ENCODE measurements around the gene RSF1.
"Not testable (repeated sequence)": the region's sequence is repeated elsewhere in the genome, so short reads cannot be mapped to it uniquely, and the experiment has no call there.

Gene RSF1, protein sequence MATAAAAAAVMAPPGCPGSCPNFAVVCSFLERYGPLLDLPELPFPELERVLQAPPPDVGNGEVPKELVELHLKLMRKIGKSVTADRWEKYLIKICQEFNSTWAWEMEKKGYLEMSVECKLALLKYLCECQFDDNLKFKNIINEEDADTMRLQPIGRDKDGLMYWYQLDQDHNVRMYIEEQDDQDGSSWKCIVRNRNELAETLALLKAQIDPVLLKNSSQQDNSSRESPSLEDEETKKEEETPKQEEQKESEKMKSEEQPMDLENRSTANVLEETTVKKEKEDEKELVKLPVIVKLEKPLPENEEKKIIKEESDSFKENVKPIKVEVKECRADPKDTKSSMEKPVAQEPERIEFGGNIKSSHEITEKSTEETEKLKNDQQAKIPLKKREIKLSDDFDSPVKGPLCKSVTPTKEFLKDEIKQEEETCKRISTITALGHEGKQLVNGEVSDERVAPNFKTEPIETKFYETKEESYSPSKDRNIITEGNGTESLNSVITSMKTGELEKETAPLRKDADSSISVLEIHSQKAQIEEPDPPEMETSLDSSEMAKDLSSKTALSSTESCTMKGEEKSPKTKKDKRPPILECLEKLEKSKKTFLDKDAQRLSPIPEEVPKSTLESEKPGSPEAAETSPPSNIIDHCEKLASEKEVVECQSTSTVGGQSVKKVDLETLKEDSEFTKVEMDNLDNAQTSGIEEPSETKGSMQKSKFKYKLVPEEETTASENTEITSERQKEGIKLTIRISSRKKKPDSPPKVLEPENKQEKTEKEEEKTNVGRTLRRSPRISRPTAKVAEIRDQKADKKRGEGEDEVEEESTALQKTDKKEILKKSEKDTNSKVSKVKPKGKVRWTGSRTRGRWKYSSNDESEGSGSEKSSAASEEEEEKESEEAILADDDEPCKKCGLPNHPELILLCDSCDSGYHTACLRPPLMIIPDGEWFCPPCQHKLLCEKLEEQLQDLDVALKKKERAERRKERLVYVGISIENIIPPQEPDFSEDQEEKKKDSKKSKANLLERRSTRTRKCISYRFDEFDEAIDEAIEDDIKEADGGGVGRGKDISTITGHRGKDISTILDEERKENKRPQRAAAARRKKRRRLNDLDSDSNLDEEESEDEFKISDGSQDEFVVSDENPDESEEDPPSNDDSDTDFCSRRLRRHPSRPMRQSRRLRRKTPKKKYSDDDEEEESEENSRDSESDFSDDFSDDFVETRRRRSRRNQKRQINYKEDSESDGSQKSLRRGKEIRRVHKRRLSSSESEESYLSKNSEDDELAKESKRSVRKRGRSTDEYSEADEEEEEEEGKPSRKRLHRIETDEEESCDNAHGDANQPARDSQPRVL (N-terminal part only)

DNA sequence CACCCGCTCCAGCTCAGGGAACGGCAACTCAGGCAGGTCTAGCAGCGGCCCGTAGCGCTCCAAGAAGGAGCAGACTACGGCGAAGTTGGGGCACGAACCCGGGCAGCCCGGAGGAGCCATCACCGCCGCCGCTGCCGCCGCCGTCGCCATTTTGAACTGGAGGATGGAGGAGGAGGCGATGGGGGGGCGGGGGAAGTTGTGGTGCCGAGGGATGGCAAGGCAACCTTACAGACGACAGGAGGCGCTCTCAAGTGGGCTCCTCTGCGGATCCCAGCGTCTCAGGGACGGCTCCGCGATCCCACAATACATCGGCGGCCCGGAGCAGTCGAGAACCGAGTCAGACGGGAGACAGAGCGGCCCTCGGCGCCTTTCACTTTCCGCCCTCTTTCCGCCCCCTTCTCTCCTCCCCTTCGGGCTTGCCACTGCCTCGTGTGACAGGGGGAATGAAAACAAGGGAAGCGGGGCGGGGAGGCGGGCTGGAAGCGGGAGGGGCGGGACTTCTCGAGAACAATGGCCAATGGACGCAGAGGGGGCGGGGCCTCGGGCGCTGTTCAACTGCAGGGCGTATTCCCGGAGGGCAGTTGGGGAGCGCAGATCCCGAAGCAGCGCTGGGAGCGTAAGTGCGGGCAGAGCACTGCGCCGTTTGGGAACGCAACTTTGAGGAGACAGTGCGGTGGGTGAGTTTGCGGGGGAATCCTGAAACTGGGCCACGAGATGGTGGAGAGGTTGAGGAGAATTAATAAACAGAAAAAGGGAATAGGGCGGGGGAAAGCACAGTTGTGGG, at the start of gene RSF1, which contains the start of gene AAMDC:
TSS of gene RSF1 (minus strand) at position 158 of the 784 bp plus-strand sequence. CDS start at position 150, 8 bp downstream.
TSS of gene AAMDC (plus strand) at position 580 of the 784 bp plus-strand sequence. CDS start 21,353 bp downstream, outside the sequence.
- DNase-seq: peak; percentile 97

DNA sequence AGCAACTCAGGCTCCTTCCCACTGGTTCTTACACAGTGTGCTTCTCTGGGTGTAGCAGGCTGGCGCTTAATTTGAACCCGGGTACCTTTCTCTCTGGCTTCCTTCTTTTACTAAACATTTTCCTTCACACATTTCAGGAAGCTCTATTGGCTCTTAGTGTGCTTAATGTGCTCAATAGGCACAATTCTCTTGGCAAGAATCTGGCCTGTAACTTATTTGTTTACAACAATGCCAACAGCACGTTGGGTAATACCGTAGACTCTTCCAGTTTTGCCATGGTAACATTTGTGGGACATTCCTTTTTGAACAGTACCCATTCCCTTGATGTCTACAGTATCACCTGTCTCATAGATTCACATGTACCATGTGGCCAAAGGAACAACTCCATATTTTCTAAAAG, 48.2 kb upstream of the RSF1 start:
- no peak for DNase-seq

DNA sequence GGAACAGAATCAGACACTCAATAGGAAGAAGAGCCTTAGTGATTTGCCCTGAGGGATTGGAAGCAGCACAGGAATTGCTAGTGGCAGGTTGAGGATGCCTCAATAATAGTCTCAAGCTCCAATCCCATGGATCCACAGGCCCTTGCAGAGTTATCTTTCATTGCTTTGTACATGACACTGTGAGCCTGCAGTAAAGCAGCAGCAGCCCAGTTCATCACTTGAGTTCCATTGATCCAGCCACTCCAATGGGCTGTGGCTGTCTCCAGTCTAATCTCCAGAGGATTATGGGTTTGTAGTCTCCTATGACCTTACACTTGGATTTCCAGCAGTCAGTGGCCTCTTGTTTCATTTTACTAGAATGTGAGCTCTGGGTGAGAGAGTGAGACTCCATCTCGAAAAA, 45.8 kb upstream of the RSF1 start:
- DNase-seq: no peak

DNA sequence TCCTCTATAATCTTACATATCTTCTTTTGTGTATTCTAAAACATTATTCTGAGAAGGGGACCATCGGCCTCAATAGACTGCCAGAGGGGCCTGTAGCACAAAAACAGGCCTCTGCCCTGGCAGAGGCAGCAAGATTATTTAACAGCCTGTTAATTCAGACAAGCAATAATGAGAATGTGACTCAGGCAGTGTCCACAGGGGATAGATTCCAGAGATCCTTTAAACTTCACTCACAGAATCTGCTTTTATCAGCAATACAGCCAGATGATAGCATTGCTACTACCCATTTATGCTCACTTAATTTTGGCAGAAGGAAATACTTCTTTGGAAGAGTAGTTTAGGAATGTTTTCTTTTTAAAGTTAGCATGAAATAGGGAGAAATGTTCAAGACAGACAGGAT, 45.3 kb upstream of the RSF1 start:
- no peak for DNase-seq

DNA sequence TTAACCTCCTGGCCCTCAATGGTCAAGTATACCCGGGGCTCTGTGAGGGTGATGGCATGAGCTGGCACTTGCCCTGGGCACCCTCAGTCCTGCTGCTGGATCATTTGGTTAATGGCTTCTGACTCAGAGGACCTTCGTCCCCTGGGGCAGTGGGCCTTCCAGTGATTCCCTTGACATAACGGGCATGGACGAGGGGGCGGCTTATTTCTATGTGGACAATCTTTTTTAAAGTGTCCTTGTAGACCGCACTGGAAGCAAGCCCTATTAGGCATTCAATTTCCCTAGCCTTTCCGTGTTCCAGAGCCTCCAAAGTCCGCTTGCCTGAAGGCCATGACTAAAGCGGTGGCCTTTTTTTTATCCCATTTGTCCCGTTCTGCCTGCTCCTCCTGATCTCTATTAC, 40.9 kb upstream of the RSF1 start:
- not testable (repeated sequence) for DNase-seq

DNA sequence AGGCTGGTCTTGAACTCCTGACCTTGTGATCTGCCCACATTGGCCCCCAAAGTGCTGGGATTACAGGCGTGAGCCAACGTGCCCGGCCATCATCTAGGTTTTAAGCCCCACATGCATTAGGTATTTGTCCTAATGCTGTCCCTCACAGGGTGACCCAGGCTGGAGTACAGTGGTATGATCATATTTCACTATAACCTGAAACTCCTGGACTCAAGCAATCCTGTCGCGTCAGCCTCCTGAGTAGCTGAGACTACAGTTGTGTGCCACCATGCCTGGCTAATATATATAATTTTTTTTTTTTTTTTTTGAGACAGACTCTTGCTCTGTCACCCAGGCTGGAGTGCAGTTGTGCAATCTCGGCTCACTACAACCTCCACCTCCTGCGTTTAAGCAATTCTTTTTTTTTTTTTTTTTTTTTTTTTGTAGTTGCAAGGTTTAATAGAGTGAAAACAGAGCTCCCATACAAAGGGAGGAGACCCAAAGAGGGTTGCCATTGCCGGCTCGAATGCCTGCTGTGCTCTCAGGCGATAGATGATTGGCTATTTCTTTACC, 37.5 kb upstream of the RSF1 start:
- not testable (repeated sequence) for DNase-seq

DNA sequence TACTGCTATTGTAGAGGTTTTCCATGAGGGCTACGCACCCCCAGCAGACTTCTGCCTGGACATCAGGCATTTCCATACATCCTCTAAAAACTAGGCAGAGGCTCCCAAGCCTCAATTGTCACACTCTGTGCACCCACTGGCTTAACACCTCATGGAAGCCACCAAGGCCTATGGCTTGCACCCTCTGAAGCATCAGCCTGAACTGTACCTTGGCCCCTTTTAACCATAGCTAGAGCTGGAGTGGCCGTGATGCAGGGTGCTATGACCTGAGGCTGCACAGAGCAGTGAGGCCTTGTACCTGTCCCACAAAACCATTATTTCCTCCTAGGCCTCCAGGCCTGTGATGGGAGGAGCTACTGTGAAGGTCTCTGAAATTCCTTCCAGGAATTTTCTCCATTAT, 34.3 kb upstream of the RSF1 start:
- no peak for DNase-seq

DNA sequence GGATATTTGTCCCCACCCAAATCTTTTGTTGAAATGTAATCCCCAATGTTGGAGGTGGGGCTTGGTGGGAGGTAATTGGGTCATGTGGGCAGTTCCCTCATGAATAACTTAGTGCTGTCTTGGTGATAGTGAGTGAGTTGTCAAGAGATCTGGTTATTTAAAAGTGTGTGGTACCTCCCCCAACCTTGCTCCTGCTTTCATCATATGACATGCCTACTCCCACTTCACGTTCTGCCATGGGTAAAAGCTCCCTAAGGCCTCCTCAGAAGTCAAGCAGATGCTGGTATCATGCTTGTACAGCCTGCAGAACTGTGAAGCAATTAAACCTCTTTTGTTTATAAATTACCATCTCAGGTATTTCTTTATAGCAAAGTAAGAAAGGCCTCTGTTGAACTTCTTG, 31.0 kb upstream of the RSF1 start:
- no peak for DNase-seq

DNA sequence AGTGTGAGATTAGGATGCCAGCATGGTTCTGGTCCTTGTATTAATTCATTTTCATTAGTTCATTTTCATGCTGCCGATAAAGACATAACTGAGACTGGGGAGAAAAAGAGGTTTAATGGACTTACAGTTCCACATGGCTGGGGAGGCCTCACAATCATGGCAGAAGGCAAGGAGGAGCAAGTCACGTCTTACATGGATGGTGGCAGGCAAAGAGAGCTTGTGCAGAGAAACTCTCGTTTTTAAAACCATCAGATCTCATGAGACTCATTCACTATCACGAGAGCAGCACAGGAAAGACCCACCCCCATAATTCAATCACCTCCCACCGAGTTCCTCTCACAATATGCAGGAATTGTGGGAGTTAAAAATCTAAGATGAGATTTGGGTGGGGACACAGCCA, 23.2 kb upstream of the RSF1 start:
- DNase-seq: not testable (repeated sequence)

DNA sequence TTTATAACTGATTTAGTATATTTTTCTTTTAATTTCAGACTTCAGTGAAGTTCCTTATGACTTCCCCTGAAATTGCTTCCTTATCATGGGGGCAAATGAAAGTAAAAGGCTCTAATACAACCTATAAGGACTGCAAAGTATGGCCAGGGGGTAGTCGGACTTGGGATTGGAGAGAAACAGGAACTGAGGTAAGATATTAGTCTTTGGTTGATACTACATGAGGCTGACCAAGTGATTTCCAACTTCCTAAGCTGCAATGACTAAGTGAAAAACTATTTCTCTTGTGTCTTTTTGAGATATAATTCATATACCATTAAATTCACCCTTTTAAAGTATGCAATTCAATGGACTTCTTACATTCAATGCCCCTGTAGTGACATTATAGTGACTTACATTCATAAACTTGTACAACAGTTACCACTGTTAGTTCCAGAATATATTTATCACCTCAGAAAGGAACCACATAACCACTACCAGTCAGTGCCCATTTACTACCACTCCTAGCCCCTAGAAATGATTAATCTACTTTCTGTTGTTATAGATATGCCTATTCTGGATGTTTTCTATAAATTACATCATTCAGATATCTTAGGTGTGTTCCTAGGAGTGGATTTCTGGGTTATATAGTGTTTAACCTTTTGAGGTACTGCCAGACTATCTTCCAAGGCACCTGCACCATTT, 22.1 kb upstream of the RSF1 start:
- no peak for DNase-seq

DNA sequence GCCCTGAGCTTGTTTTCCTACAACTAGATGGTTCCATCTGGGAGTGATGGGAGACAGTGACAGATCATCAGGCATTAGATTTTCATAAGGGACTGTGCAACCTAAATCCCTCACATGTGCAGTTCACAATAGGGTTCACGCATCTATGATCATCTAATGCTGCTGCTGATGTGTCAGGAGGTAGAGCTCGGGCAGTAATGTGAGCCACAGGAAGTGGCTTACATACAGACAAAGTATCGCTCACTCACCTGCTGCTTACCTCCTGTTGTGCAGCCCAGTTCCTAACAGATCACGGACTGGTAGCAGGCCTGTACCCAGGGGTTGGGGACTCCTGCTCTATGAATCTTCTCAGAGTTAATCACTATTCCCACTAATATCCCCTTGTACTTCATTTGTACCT, 12.8 kb upstream of the RSF1 start:
- DNase-seq: no peak

DNA sequence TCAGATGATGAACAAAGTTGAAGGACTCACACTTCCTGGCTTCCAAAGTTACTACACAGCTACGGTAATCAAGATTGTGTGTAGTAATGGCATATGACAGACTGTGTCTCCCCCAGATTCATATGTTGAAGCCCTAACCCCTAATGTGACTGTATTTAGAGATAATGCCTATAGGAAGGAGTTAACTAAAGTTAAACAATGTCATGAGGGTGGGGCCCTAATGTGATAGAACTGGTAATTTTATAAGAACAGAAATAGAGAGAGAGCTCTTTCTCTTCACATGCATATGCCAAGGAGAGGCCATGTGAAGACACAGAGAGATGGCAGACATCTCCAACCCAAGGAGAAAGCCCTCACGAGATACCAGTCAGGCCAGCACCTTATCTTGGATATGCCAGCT, 8.4 kb upstream of the RSF1 start:
- DNase-seq: peak; percentile 61

DNA sequence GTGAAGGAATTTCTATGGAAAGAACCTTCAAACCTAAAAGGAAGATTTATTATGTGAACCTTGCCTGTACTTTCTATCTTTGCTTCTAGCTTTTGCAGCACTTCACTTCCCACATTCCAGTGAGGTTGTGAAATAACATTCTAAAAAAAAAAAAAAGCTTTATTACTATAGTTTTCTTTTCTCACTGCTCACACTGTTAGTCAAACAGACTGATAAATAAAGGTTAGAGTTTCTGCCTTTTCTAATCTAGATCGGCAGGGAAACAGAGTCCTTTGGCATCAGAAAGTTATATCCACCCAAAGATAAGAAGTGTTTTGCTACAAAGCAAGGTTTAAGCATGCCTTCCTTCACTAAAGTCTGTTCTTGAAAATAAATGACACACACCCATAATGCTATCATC, 3.3 kb upstream of the RSF1 start:
- DNase-seq: peak; percentile 57

DNA sequence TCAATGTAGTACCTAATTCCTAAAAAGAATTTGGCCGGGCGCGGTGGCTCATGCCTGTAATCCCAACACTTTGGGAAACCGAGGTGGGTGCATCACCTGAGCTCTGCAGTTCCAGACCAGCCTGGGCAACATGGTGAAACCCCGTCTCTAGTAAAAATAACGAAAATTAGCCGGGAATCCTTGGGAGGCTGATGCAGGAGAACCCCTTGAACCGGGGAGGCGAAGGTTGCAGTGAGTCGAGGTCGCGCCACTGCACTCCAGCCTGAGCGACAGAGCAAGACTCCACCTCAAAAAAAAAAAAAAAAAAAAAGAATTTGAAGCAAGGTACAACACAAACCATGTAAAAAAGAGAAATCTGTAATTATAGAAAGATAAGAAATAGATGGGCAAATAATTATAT, 1.6 kb upstream of the RSF1 start:
- DNase-seq: not testable (repeated sequence)

DNA sequence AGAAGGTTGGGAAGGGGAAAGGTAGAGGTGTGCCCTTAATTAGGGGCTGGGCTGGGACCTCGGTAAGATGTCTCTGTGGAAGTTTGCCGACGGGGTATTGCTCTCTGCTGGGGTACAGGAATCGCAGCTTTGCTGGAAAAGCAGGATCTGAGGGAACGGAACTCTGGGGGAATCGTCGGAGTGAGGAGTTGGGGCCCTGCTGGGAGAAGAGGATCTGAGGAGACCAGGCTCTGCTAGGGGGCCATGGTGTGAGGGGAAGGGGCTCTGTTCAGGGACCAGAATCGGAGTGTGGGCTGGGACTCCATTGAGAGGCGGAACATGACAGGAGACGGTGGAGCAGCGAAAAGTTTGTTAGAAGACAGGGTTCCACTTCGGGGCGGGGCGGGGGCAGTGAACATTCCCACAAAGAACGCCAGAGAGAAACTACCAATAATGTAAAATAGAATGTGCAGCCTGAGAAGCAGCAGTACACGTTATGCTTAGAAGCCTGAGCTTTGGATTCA, 878 bp upstream of the RSF1 start:
- DNase-seq: no peak

DNA sequence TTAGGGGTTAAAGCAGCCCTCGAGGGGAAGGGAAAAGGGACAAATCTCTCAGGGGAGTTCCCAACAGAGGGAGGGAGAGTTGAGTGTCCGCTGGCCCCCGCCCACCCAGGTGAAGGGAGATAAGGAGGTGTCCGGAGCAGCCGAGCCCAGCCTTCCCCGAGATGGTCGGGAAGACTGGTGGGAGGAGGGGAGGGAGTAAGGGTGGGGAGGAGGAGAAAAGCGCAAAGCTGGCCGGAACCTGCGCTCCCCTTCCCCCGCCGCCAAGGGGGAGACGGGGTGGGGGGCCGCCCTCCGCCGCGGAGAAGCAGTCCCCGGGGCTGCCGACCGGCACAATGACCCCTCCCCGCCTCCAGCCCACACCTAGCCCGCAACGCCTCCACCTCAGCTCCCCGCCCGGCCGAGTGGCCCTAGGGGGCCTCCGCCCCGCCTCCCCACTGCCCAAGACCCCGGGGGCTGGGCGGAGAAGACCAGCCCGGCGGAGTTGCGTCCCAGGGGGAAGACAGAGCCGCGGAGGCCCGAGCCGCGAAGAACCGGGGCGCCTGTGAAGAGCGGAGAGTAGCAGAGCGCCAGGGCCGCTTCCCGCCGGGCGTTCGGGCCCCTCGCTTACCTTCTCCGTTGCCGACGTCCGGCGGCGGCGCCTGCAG, 479 bp downstream of the RSF1 start:
- DNase-seq: peak; percentile 65

DNA sequence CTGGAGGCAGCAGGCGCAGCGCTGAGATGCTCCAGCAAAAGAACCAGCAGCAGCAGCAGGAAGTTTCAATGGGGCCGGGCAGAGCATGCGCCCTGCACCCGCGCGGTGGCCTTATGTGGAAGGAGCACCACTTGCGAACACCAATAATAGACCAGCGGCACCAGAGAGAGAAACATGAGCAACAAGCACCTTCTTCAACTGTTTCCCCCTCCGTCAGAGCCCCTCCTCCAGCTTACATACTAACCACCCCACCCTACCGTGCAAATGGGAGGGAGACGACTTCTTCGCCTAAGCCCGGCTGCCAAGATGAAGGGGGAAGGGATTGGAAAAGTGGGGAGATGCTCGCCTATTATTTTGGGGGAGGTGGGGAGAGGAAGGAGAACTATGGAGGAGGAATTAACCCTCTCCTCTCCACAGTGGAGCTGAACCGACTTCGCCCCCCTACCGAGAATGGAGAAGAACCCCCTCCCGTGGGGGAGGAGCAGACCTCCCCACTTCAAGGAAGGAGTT, 1.1 kb downstream of the RSF1 start:
- peak; percentile 89 for DNase-seq

DNA sequence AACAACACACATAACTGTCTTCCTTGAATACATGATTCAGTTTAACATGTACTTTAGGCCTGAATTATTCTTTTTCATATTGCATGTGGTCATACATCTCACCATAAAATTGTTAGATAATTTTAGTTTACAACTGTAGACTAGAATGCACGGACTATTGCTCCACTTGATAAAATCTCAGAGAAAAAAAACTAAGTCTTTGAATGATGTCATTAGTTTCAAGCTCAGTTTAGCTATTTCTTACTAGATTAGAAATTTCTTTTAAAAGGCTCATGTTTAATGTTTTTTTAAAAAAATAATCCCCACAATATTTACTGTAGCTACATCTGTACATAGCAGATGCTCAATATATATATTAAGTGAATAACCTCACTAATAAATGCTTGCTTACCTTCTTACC, 5.1 kb downstream of the RSF1 start:
- no peak for DNase-seq

DNA sequence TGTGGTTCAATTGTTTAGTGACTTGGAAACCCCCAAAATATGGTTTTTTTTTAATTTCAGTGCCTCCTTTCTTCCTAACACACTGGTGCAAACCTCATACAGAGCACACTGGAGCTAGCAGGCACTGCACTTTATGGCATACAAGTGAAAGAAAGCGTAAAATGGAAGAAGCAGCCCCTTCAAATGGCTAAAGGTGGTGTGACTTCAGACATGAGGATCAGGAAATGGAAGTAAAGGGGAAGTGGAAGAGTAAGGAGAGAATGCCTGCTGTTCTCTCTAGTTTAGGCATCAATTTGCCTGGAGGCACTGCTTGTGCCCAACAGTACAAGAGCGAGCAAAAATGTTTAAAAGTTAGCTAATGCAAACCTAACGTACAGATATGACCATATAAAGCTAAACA, 5.7 kb downstream of the RSF1 start:
- no peak for DNase-seq

DNA sequence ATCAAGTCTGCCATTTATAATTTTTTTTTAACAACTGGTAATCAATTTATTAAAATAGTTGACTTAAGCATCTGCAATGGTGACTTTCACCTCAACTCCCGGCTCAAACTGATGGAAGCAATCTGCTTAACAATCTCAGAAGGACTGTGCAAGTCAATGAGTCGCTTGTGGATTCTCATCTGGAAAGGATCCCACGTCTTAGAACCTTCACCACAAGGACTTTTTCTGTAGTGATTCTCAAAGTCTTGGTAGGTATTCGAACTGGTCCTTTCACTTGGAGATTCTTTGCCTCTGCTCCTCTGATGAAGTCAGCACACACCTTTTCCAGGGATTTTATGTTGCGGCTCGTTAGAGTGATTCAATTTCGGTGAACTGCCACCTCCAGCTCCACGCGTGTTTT, 7.3 kb downstream of the RSF1 start:
- no peak for DNase-seq
